Measurements from ENCODE around the gene NACAD. TPM values are rescaled to one million over a fixed set of nuclear protein-coding genes. Genes with fewer than 3 reads are reported as not detected.

The NACAD gene, protein sequence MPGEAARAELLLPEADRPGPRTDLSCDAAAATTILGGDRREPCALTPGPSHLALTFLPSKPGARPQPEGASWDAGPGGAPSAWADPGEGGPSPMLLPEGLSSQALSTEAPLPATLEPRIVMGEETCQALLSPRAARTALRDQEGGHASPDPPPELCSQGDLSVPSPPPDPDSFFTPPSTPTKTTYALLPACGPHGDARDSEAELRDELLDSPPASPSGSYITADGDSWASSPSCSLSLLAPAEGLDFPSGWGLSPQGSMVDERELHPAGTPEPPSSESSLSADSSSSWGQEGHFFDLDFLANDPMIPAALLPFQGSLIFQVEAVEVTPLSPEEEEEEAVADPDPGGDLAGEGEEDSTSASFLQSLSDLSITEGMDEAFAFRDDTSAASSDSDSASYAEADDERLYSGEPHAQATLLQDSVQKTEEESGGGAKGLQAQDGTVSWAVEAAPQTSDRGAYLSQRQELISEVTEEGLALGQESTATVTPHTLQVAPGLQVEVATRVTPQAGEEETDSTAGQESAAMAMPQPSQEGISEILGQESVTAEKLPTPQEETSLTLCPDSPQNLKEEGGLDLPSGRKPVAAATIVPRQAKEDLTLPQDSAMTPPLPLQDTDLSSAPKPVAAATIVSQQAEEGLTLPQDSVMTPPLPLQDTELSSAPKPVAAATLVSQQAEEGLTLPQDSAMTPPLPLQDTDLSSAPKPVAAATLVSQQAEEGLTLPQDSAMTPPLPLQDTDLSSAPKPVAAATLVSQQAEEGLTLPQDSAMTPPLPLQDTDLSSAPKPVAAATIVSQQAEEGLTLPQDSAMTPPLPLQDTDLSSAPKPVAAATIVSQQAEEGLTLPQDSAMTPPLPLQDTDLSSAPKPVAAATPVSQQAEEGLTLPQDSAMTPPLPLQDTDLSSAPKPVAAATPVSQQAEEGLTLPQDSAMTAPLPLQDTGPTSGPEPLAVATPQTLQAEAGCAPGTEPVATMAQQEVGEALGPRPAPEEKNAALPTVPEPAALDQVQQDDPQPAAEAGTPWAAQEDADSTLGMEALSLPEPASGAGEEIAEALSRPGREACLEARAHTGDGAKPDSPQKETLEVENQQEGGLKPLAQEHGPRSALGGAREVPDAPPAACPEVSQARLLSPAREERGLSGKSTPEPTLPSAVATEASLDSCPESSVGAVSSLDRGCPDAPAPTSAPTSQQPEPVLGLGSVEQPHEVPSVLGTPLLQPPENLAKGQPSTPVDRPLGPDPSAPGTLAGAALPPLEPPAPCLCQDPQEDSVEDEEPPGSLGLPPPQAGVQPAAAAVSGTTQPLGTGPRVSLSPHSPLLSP (N-terminal part only)
- 1.7 and 4.8 TPM in 2 replicates for polyA plus RNA-seq

DNA sequence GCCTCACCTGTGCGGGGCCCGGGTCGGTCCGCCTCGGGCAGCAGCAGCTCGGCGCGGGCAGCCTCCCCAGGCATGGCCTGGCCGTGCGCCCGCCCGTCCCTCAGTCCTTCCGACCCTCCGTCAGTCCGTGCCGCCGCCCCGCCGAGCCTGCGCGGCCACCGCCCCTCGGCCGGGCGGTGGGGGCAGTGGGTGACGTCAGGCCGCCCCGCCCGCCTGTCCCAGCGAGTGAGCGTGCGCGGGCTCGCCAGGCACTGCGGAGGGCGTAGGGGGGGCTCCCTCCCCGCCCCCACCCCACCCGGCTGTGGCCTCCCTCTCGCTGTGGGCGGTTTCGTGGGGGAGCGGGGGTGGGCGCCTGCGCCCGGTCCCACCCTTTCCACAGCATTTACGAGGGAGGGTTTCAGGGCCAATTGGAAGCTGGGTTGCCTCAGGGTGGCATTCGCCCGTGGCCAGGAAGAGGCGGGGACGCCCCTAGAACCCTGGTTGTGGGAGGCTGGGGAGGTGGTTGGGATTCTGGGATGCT is at the start of gene NACAD:
TSS of gene NACAD (minus strand) at position 149 of the 520 bp plus-strand sequence. CDS start at position 74, 75 bp downstream.

DNA sequence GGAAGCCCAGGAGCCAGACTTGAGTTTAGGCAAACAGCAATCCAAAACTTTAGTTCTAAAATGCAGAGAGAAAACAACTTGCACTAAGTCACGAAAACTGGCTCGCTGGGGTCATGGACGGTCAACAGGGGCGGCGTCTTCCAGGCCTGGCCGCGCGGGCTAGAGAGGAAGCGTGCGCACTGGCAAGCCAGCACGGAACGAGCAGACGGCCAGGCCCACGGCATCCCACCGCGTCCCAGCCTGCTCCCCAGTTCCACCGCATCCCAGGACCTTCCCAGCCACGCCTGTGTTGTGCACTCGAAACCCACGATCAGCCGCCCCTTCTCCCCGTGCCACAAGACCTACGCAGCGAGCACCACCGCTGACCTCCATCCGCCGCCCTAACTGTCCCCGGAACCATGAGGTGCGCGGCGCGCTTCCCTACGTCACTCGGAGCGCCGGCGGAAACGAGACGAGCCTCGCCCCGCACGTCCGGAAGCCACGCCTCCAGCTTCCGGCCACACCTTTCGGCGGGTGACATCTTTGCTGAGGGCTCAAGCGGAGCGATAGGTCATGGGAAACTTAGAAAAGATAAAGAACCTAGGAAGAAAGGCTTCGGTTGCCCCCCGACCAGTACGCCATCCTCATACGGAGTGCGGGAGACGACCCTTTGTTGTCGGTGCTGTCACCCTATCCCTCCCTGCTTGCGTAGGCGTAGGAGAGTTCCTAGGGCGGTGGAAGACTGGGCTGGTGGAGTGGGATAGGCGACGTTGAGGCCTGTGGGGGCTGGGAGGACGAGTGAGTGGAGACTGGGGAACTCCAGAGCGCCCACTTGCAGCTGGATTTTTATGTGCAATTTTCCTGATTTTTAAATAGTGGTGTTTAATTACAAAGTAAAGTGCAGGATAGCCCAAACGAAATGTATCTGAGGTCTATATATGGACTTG is 22.8 kb upstream of the NACAD start, which contains the start of gene TBRG4:
TSS of gene TBRG4 (minus strand) at position 400 of the 926 bp plus-strand sequence. CDS start 2,460 bp downstream, outside the sequence.

Other genes with a start within 250 kb of the NACAD start
- 30.1 and 32.7 TPM in 2 replicates for gene H2AZ2, start 240.9 kb downstream of the NACAD start, polyA plus RNA-seq
- 5.2 and 6.3 TPM in 2 replicates for gene PURB, start 203.4 kb downstream of the NACAD start, polyA plus RNA-seq
- 0.31 TPM in 1 of 2 replicates, not detected in the other for gene MYO1G, start 110.0 kb downstream of the NACAD start, polyA plus RNA-seq
- gene CCM2, start 88.8 kb downstream of the NACAD start, polyA plus RNA-seq: 1.1 and 2.2 TPM in 2 replicates
- gene TBRG4, start 22.7 kb upstream of the NACAD start, polyA plus RNA-seq: 16.6 and 18.6 TPM in 2 replicates
- 0.24 and 0.86 TPM in 2 replicates for gene RAMP3, start 68.8 kb upstream of the NACAD start, polyA plus RNA-seq